ENCODE data around the gene CDH4. TPM values are rescaled to one million over a fixed set of nuclear protein-coding genes. Genes with fewer than 3 reads are reported as not detected.

The CDH4 gene
- total and polyA plus RNA-seq, 2 of the 13 experiments (the other 11 are each of a cell fraction or from before 2014, with no cell fraction given) = not detected

DNA sequence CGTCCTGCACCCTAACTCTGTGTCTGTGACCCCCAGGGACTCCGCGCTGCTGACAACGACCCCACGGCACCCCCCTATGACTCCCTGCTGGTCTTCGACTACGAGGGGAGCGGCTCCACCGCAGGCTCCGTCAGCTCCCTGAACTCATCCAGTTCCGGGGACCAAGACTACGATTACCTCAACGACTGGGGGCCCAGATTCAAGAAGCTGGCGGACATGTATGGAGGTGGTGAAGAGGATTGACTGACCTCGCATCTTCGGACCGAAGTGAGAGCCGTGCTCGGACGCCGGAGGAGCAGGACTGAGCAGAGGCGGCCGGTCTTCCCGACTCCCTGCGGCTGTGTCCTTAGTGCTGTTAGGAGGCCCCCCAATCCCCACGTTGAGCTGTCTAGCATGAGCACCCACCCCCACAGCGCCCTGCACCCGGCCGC, 684.7 kb downstream of the CDH4 start (continued):
- no peak for TF ChIP-seq ZNF724P (CRISPR knock-in tag; IDR thresholded peaks at IDR 0.05; ENCODE audit: borderline replicate concordance)
- TF ChIP-seq ZNF782 (CRISPR knock-in tag; IDR thresholded peaks at IDR 0.05; ENCODE audit: borderline replicate concordance) = no peak
- TF ChIP-seq TRIM24 (CRISPR knock-in tag; IDR thresholded peaks at IDR 0.05) = no peak

GRCh38 chr20:61937146-61937962, 685.3 kb downstream of the CDH4 start:
- no peak for DNase-seq (ENCODE audit: low spot score)
- POLR2A ChIA-PET = no interaction called here
- Histone ChIP-seq H3K4me2 (ENCODE audit: low read depth, low read length) (no peak overlapping the region), H3K27ac (ENCODE audit: extremely low read length, insufficient read depth, low read length) (no peak overlapping the region), H3K4me3 (replicated peaks in 1 of 3; ENCODE audit: insufficient read depth in 1 of 3, low read depth in 2 of 3, low read length in 3 of 3) (no peak overlapping the region), H3K27me3 (ENCODE audit: control insufficient read depth in 1 of 2, insufficient read depth in 2 of 2, low read length in 2 of 2) (peaks cover 25 to 48% of the 10 kb centered on the region in 2 experiments), H4K20me1 (ENCODE audit: insufficient read depth, low read length) (no peaks in the 10 kb centered on the region; the same call in 1 of the 2 replicates), H3K79me2 (ENCODE audit: insufficient read depth, low read length) (no peaks in the 10 kb centered on the region), H2AFZ (ENCODE audit: low read length) (no peak overlapping the region), H3K36me3 (replicated peaks in 1 of 2; ENCODE audit: control insufficient read depth in 1 of 2, insufficient read depth in 2 of 2, low read length in 2 of 2) (no peaks in the 10 kb centered on the region), H3K4me1 (ENCODE audit: insufficient read depth, low read length) (no peaks in the 10 kb centered on the region), H3K9me3 (ENCODE audit: low read length) (no peaks in the 10 kb centered on the region), H3K9ac (ENCODE audit: insufficient read depth, low read depth, low read length) (no peak overlapping the region)
- in situ Hi-C loops (cut with HindIII; ENCODE audit: extremely low pct_ligation_motif_present, low pct_unique_long_range_greater_than_20kb) = no loop called here
- no peak for ATAC-seq
- 34% methylated on average over 6 of the region's 10 CpGs for WGBS (ENCODE audit: low lambda C conversion rate)
- FAIRE-seq = no peak
- CTCF ChIA-PET (ENCODE audit: low intra/inter-chr PET ratio, low total read pairs) = no interaction called here
- TF ChIP-seq HNRNPL (IDR thresholded peaks at IDR 0.05; ENCODE audit: low read depth, low read length) (no peak), HNRNPLL (IDR thresholded peaks at IDR 0.05; ENCODE audit: low read depth, low read length, poor library complexity, severe bottlenecking) (no peak), JUNB (CRISPR knock-in tag; IDR thresholded peaks at IDR 0.05; ENCODE audit: borderline replicate concordance) (no peak), SRF (IDR thresholded peaks at IDR 0.05; ENCODE audit: low read depth, low read length) (no peak), ZNF142 (CRISPR knock-in tag; IDR thresholded peaks at IDR 0.05) (no peak)
- BruUV-seq (replicated peaks) = no TSS peak
- intact Hi-C loops (cut with micrococcal nuclease; ENCODE audit: unreplicated experiment) = no loop called here

All from HepG2 (cell line).